GM19324 (cell line): ENCODE results near the gene ENPP1.
A peak's percentile ranks its signal among the peaks of the same experiment; 100 is the strongest.
"Not testable (repeated sequence)": the region's sequence is repeated elsewhere in the genome, so short reads cannot be mapped to it uniquely, and the experiment has no call there.

Source experiments
- ATAC-seq: cut with Tn5 transposase; IDR thresholded peaks from one replicate; pipeline ENCODE4 v1.9.1; 2021; ENCODE audit warnings: mild to moderate bottlenecking, moderate library complexity; ENCODE audit not compliant: unreplicated experiment, low FRiP score

ENPP1 gene

DNA sequence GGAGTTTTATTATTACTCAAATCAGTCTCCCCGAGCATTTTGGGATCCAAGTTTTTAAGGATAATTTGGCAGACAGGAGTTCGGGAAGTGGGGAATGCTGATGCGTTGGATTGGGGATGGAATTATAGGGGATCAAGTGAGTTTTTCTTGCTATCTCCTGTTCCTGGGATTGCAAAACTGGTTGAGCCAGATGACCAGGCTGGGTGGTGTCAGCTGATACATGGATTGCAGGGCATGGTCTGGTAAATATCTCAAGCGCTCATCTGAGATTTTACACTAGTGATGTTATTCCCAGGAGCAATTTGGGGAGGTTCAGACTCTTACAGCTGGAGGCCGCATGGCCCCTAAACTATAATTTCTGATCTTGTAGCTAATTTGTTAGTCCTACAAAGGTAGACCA lies 54.7 kb downstream of the ENPP1 start:
- ATAC-seq: no peak

DNA sequence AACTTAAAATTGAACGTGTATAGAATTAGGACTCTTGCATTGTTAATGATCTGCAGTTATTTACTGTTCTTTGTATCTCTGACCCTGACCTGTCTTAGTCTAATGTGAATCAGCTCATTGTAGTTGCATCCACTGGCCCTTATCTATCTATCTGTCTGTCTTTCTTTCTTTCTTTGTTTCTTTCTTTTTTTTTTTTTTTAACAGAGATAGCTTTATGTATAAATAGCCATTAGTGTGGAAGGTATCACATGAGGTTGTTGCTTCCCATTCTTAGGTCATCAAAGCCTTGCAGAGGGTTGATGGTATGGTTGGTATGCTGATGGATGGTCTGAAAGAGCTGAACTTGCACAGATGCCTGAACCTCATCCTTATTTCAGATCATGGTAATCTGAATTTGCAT lies 59.9 kb downstream of the ENPP1 start:
- ATAC-seq: no peak

DNA sequence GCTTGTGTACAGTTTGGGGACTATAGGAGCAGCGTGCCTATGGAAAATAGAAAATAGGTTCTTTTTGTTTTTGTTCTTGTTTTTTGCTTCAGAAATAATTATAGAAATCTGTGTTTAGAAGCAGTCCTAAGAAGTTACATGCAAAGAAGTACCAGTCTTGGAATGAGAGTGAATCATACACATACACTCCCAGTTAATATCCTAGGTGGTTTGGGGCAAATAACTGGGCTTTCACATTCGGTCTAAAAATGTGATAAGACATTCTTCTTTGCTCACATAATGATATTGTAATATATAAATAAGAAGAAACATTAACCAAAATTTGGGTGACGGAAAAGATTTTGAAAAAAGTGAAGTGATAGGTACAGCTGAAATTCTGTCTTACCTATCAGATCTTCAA lies 61.0 kb downstream of the ENPP1 start:
- ATAC-seq: no peak

DNA sequence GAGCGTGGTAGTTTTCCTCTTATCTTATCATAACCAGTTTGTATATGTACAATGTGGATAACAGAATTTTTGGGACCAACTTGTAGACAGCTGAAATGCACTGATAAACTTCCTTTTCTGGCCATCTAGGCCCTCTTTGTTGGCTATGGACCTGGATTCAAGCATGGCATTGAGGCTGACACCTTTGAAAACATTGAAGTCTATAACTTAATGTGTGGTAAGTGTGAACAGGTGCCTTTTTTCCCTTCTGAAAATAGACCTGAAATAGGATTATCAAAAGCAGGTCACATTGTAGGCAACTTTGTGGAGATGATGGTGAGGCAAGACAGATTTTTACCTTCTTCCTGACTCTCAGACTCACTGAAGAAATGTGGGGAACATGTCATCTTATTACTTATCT lies 67.8 kb downstream of the ENPP1 start:
- no peak for ATAC-seq

DNA sequence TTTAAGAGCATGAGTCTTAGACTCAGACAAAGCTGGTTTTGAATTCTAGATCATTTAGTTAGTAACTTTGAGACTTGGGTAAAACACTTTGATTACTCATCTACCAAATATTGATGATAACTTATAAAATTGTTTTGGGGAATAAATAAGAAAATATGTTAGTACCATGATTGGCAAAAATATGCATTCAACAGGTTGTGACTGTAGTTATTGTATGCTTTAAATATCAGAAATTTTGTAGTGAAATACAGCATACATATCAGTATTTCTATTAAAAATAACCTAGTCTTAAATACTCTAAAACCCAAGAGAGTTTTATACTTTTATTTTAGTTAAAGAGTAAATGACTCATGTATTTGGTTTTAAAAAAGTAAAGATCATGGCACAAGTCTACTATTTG lies 68.7 kb downstream of the ENPP1 start:
- no peak for ATAC-seq

DNA sequence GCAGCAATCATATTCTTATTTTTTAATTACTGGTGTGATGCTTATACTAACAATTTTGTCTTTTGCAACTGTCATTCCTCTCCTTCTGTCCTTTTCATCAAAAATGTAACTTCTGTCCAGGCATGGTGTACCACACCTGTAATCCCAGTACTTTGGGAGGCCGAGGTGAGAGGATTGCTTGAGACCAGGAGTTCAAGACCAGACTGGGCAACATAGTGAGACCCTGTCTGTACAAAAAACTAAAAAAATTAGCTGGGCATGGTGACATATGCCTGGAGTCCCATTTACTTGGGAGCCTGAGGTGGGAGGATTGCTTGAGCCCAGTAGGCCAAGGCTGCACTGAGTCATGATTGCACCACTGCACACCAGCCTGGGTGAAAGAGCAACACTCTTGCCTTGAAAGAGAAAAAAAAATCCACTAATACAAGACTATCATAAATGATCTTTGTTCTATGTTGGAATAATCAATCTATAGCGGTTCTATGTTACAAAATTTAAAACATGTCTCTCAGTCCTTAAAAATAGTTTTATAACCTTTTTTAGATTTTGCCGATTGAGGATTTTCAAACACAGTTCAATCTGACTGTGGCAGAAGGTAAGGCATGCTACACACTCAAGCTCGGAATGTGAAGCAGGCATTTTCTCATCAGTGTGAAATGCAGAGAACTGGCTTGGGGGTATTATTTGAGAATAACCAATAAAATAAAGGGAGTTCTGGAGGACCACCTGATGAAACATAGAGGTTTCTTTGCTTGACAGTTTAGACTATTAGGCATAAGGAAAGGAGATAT lies 70.4 kb downstream of the ENPP1 start:
- ATAC-seq: no peak

DNA sequence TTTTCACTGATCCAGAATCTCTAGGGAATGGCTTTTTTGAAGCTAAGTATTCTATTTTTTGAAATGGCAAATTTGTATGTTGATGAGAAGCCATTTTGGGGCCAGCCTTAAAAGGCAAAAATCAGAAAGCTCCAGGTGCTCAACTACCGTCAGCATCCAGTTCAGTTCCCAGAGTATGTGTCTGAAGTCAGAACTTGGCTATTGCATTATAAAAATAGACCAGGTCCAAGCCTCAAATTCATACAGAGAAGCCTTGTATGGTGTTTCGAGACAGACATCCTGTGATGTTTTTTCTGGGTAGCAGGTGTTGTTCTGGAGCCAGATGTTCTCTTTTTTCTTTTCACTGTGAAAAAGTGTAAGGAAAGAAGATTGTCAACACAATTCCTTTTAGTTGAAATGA lies 75.2 kb downstream of the ENPP1 start:
- ATAC-seq: no peak

DNA sequence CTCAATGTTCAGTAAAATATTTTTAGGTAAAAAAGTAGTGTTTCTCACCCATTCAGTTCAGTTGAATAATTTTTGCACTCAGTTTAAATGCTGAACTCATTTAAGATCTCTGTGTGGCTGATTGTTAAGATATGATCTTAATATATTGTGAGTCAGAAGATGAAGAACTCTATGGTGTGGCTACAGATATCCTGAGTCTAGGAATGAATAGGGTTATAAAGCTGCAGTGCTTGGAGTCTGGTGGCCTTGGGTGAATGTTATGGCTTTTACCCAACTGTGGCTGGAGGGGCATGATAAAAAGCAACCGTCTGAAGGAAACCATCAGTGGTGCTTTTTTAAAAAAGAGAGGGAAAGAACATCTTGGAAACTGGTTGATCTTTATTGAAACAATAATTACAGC lies 77.4 kb downstream of the ENPP1 start:
- no peak for ATAC-seq

DNA sequence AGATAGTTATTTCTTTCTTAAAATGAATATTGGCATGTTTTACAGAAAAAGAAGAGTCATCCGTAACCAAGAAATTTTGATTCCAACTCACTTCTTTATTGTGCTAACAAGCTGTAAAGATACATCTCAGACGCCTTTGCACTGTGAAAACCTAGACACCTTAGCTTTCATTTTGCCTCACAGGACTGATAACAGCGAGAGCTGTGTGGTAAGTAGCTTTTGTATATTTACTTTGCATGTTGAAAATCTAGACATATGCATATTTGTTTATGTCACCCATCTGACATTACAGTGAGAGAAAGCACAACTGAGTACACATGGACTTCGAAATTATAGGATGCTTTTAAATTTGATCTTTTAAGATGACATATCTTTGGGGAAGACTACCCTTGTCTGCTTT lies 78.7 kb downstream of the ENPP1 start:
- ATAC-seq: no peak

DNA sequence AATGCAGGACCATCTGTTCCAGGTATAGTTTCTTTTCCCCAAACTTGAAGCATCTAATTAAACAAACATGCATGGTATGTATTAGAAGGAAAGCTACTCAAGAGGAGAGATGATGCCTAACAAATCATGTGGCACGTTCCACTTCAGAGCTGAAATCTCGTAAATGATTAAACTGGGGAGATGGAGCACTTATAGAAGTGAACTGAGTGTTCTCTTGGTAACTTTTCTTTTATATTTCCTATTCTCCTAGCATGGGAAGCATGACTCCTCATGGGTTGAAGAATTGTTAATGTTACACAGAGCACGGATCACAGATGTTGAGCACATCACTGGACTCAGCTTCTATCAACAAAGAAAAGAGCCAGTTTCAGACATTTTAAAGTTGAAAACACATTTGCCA lies 82.3 kb downstream of the ENPP1 start:
- no peak for ATAC-seq

DNA sequence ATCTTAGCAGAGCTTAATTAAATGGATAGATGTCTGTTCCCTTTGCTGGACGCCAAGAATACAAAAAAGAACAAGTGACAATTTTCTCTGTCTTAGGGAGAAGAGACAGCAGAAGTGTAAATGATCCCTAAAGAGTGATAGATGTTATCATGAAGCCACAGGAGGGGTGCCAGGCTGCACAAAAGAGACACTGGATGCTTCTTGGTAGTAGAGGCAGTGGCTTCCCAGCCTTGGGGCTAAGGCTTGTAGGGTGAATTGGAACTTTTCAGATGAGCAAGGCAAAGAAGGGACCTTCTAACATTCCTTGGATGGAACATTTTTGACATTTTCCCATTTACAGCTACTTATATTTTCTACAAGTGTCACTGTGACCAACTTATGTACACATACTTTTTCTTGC lies 85.4 kb downstream of the ENPP1 start:
- ATAC-seq: no peak

DNA sequence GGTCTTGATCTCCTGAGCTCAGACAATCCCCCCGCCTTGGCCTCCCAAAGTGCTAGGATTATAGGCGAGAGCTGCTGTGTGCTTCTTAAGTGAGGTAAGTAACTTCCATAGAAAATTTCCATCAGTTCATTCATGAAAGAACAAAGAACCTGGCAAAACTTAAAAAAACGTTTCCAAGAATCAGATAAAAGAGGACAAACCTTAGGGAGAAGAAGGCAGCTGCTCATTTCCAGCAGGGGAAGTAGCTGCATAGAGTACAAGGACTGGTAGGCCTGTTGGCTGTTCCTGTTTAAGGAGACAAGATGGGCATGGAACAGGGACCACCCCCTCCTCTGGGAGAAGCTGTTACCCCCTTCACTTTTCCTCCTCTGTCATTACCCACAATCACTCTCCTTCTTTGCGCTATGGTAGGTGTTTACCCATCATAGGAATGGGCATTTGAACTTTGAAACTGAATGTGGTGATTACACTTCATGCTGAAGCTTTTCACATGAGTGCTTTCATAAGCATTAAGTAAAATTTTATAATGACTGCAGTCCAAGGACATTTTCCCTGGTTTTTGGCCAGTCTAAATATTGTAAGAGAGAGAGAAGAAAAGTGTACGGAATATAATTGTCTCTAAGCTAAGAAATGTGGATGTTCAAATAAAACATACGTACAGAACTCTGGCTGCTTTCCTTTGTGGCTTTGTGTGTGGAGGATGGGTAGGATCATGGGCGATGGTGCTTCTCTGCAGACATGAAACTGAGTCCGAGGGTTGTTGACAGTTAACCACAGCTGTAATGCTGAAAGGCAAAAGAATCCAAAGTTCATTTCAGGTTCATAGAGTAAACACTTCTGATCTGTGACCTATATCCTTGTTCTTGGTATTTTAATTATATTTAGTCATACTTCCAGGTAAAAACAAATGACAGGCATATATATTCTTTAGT lies 86.9 kb downstream of the ENPP1 start:
- no peak for ATAC-seq

DNA sequence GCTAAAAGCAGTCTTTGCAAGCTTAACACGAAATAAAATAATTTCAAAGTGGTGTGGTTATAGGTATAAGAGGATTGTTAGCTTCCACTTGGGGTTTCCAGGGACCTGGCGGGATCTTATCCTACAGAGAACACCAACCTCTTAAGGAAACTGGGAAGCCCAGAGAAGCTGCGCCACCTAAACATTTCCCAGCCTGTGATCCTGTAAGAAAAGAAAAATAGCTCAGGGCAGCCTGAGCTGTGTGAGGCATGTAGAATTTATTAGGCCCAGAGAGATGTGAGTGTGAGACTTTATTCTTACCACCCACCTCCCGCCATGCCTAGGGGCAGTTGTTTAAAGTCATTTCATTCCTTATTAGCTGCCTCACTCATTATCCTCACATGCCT lies 89.2 kb downstream of the ENPP1 start:
- ATAC-seq: no peak

DNA sequence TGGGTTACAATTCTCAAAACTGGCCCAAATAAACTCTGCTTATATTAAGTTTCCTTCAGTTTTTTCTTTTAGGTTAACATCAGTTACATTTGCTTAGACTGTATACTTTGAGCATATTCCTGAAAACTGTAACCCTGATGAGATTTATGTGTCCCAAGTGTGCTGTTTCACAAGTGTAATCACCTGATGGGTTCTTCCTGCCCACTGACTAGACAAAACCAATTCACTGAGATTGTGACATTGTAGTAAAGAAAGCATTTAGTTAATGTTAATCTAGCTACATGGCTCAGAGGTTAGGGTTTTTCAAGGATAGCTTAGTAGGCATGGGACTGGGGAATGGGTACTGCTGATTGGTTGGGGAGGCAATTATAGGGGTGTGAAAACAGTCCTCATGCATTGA lies 89.8 kb downstream of the ENPP1 start:
- no peak for ATAC-seq

DNA sequence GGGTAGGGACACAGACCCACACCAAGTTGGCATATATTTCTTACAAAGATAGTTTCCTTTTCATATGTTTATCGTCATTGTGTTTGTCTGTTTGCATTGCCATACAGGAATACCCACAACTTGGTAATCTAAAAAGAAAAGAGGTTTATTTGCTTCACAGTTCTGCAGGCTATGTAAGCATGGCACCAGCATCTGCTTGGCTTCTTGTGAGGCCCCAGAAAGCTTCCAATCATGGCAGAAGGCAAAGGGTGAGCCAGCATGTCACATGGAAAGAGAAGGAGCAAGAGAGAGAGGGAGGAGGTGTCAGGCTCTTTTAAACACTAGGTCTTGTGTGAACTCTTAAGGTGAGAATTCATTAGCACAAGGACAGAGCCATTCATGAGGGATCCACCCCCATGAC lies 90.9 kb downstream of the ENPP1 start:
- no peak for ATAC-seq

DNA sequence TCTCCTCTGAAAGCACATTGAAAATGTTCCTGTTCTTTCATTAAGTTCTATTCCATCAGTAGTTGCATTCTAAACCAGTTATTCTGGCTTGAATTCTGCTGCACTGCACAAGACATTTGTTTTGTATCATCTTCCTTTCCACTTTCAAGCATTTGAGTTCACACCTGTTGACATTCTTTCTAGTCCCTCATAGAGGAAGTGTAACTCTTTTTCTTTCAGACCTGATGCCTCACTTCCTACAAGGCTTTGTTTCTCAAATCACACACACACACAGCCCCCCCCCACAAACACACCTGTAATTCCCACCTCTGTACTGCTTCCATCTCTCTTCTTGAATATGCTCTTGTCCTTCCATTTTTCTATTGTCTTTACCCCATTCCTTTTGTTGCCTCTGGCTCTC lies 92.4 kb downstream of the ENPP1 start:
- no peak for ATAC-seq

DNA sequence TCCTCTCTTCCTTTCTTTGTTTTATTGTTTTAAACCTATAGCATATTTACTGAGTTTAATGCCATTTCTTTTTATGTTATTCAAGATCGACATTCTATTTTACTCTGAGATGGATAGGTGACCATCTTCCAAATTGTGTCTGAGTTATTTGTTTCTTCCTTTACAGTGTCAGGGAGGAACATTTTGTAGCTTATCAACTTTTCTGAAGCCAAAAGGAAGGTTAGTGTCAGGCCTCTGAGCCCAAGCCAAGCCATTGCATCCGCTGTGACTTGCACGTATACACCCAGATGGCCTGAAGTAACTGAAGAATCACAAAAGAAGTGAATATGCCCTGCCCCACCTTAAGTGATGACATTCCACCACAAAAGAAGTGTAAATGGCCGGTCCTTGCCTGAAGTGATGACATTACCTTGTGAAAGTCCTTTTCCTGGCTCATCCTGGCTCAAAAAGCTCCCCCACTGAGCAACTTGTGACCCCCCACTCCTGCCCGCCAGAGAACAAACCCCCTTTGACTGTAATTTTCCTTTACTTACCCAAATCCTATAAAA lies 93.6 kb downstream of the ENPP1 start:
- not testable (repeated sequence) for ATAC-seq

DNA sequence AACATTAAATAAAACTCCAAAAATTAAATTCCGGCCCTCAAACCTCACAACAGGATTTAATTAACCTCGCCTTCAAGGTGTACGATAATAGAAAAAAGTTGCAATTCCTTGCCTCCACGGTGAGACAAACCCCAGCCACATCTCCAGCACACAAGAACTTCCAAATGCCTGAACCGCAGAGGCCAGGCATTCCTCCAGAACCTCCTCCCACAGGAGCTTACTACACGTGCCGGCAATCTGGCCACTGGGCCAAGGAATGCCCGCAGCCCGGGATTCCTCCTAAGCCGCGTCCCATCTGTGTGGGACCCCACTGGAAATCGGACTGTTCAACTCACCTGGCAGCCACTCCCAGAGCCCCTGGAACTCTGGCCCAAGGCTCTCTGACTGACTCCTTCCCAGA lies 95.9 kb downstream of the ENPP1 start:
- not testable (repeated sequence) for ATAC-seq

DNA sequence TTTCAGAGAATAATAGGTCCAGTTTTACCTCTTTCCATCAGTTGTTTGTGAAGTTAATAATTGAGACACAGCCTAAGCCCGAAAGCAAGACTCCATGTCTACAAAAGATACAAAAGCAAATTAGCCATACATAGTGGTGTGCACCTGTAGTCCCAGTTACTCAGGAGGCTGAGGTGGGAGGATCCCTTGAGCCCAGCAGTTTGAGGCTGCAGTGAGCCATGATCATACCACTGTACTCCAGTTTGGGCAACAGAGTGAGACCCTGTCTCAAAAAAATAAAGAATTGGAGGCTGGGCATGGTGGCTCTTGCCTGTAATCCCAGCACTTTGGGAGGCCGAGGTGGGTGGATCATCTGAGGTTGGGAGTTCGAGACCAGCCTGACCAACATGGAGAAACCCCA lies 101.0 kb downstream of the ENPP1 start:
- not testable (repeated sequence) for ATAC-seq

DNA sequence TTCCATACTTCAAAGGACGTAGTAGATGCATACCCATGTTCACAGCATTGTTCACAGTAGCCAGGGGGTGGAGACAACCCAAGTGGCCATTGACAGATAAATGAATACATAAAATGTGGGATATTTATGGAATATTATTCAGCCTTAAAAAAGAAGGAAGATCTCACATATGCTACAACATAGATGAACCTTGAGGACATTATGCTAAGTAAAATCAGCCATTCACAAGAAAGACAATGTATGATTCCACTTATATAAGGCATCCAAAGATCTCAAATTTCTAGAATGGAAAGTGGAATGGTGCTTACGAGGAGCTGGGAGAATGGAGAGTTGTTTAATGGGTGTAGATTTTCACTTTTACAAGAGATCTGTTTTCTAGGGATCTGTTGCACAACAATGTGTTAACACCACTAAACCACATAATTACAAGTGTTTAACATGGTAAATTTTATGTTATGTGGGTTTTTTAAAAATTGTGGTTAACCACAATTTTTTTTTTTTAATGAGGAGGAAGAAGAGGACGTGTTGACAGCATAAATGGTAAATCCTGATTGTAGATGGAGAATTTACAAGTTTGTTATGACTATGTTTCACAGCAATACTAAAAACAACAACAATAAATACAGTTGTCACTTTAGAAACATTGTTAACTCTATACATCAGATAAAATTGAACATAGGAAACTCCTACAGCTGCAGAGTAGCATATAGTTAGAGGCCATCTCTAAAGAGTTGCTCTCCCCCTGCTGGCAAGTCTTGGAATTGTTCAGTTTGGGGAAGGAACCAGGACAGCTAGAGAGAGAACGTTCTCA lies 101.8 kb downstream of the ENPP1 start:
- ATAC-seq: peak; percentile 99

DNA sequence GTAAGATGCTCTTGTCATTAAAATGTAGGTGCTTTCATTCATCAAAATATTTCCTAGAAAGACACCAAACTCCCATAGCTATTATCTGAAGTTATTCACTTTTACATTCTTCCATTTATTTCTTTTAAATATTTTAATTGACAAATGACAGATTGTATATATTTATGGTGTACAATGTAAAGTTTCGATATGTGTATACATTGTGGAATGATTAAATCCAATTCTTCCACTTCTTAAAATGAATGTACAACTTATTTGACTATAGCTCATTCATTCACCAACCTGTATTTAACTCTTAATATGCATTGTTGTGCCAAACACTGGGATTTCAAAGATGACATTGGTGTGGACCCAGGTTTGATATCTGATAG lies 102.4 kb downstream of the ENPP1 start:
- ATAC-seq: no peak
